ENCODE results near the gene RALGPS1. TPM values are rescaled to one million over a fixed set of nuclear protein-coding genes. Genes with fewer than 3 reads are reported as not detected.

RALGPS1 gene
- total RNA-seq, 1 donor from 2014 or later, result 30.7 TPM

DNA sequence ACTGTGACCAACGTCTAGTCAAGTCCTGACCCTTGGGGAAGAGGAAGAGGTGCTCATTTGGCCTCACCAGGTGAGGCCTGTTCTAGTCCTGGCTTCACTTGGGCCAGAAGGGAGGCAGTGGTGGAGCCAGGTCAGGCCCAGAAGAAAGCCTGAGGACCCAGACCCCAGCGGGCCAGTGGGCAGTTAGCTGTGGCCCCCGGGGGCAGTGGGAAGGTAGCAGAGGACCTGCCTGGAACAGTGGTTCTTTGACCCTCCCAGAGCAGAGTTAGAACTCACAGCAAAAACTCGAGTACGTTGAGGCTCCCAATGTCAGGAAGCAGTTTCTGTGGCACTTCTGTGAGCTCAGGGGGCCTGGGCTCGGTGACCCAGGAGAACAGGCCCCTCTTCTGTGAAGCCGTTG, 284.0 kb downstream of the RALGPS1 start:
- H3K4me1 Mint-ChIP-seq, result peaks cover 2% of the 10 kb centered on the region
- no peaks in the 10 kb centered on the region for H3K27me3 ChIP-seq
- no peak overlapping the region for H3K27ac Mint-ChIP-seq
- H3K4me2 ChIP-seq, result no peak overlapping the region
- no peaks in the 10 kb centered on the region for H3K9me3 ChIP-seq (ENCODE audit: low read depth)
- H3K4me1 ChIP-seq, result peaks cover 5% of the 10 kb centered on the region
- no peak overlapping the region for H3K4me3 ChIP-seq
- H3K27me3 Mint-ChIP-seq (ENCODE audit: insufficient read depth, low read depth), result peaks cover 2% of the 10 kb centered on the region
- H3K27ac ChIP-seq, result no peak overlapping the region
- no peaks in the 10 kb centered on the region for H3F3A ChIP-seq (ENCODE audit: low read depth)
- TF ChIP-seq EZH2phosphoT487 (IDR thresholded peaks at IDR 0.05) (no peak), EZH2 (IDR thresholded peaks at IDR 0.05) (no peak)
- TF ChIP-seq, protein P1, sequence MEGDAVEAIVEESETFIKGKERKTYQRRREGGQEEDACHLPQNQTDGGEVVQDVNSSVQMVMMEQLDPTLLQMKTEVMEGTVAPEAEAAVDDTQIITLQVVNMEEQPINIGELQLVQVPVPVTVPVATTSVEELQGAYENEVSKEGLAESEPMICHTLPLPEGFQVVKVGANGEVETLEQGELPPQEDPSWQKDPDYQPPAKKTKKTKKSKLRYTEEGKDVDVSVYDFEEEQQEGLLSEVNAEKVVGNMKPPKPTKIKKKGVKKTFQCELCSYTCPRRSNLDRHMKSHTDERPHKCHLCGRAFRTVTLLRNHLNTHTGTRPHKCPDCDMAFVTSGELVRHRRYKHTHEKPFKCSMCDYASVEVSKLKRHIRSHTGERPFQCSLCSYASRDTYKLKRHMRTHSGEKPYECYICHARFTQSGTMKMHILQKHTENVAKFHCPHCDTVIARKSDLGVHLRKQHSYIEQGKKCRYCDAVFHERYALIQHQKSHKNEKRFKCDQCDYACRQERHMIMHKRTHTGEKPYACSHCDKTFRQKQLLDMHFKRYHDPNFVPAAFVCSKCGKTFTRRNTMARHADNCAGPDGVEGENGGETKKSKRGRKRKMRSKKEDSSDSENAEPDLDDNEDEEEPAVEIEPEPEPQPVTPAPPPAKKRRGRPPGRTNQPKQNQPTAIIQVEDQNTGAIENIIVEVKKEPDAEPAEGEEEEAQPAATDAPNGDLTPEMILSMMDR (IDR thresholded peaks at IDR 0.05), result no peak
- no peak overlapping the region for H3K4me3 Mint-ChIP-seq
- no peak overlapping the region for H3K9ac ChIP-seq
- H3K79me2 ChIP-seq (ENCODE audit: low read depth), result no peaks in the 10 kb centered on the region
- H3K36me3 ChIP-seq, result no peaks in the 10 kb centered on the region
- H4K20me1 ChIP-seq (ENCODE audit: low read depth), result no peaks in the 10 kb centered on the region
- DNase-seq (ENCODE audit: low spot score), result no peak
- H3K36me3 Mint-ChIP-seq, result no peaks in the 10 kb centered on the region
- peak overlapping the region; percentile 35 for H2AFZ ChIP-seq (replicated peaks)
- H3K9me3 Mint-ChIP-seq, result no peaks in the 10 kb centered on the region

DNA sequence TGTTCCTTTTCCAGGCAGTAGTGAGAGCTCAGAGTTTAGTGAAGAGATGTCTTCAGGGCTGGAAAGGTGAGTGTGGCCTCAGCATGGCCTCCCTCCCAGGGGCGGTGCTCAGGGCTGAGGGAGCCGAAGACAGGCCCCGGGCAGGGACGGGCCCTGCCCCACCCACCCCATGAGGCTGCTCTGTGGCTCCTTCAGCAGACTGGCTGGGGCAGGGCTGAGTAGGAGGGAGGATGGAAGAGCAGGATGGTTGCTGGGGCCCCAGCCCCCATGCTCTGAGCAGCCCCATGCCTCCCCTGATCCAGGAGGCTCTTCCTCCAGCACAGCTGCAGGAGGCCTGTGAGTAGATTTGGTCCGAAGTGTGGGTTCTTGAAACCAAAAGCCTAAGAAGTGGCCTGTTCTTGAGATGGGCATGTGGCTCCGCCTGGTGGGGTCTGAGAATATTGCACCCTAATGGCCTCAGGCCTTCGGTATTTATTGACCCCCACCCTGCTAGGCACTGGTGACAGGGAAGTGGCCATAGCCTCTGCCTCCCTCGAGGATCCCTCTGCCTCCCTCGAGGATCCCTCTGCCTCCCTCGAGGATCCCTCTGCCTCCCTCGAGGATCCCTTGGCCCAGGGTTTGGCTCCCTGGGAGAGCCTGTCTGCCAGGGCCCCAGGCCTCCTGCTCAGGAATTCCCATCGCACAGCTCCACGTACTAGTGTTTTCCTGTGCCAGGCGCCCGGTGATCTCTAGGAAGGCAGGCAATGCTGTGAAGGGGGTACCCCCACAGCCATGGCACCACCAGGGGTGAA, 284.6 kb downstream of the RALGPS1 start:
- Mint-ChIP-seq H3K27me3 (ENCODE audit: insufficient read depth, low read depth) (peaks cover 2% of the 10 kb centered on the region), H3K4me3 (no peak overlapping the region)
- H2AFZ ChIP-seq (replicated peaks), result peak overlapping the region; percentile 35

DNA sequence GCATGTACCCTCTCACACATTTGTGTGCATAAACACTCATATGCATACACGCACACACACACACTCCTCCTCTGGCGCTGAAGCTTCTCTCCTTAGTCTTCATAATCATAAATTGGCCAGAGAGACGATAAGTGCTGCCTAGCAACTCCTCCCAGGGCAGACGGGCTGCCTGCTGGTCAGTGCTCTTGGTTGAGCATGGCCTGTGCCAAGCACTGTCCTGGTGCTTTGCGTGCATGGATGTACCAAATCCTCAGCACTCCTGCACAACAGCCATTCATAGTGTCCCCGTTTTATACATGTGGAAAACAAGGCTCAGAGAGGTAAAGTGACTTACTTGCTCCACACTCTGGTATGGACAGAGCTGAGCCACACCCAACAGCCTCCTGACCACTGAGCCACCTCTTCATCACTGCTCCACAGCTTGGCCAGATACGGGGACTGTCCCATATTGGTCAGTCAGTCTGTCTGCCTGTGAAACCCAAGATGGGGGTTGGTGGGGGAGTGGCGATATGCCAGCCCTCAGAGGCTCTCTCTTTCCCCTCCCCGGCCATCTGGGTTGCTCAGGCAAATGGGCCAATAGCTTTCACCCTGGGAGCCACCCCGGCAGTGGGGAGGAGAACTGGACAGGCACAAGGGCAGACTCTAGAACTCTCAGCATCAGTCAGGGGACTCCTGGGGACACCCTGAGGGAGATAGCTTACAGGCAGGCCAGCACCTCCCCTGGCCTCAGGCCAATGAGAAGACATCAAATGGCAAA, 285.7 kb downstream of the RALGPS1 start:
- peaks cover 2% of the 10 kb centered on the region for H3K27me3 Mint-ChIP-seq (ENCODE audit: insufficient read depth, low read depth)

More for the DNA sequence above, 284.6 kb downstream of the RALGPS1 start:
- no peaks in the 10 kb centered on the region for H3F3A ChIP-seq (ENCODE audit: low read depth)
- no peaks in the 10 kb centered on the region for H3K9me3 Mint-ChIP-seq
- no peak overlapping the region for H3K4me2 ChIP-seq
- no peak overlapping the region for H3K9ac ChIP-seq
- peaks cover 2% of the 10 kb centered on the region for H3K4me1 Mint-ChIP-seq
- H3K36me3 Mint-ChIP-seq, result no peaks in the 10 kb centered on the region
- no peaks in the 10 kb centered on the region for H3K79me2 ChIP-seq (ENCODE audit: low read depth)
- H3K36me3 ChIP-seq, result no peaks in the 10 kb centered on the region
- H3K9me3 ChIP-seq (ENCODE audit: low read depth), result no peaks in the 10 kb centered on the region
- H3K27me3 ChIP-seq, result no peaks in the 10 kb centered on the region
- no peak overlapping the region for H3K27ac ChIP-seq
- peaks cover 5% of the 10 kb centered on the region for H3K4me1 ChIP-seq
- peak; percentile 87 for DNase-seq (ENCODE audit: low spot score)
- no peaks in the 10 kb centered on the region for H4K20me1 ChIP-seq (ENCODE audit: low read depth)
- no peak for TF ChIP-seq EZH2 (IDR thresholded peaks at IDR 0.05)
- TF ChIP-seq, protein P1 (IDR thresholded peaks at IDR 0.05), result peak; percentile 96
- H3K4me3 ChIP-seq, result no peak overlapping the region
- H3K27ac Mint-ChIP-seq, result no peak overlapping the region

More for the DNA sequence above, 285.7 kb downstream of the RALGPS1 start:
- TF ChIP-seq EZH2 (IDR thresholded peaks at IDR 0.05) (no peak), EZH2phosphoT487 (IDR thresholded peaks at IDR 0.05) (no peak)
- TF ChIP-seq, protein P1 (IDR thresholded peaks at IDR 0.05), result no peak
- no peak for DNase-seq (ENCODE audit: low spot score)
- no peaks in the 10 kb centered on the region for H3F3A ChIP-seq (ENCODE audit: low read depth)
- no peaks in the 10 kb centered on the region for H3K36me3 ChIP-seq
- Mint-ChIP-seq H3K36me3 (no peaks in the 10 kb centered on the region), H3K4me3 (no peak overlapping the region), H3K9me3 (no peaks in the 10 kb centered on the region), H3K4me1 (peaks cover 2% of the 10 kb centered on the region), H3K27ac (no peak overlapping the region)
- H3K4me3 ChIP-seq, result no peak overlapping the region
- H2AFZ ChIP-seq (replicated peaks), result no peak overlapping the region
- H4K20me1 ChIP-seq (ENCODE audit: low read depth), result no peaks in the 10 kb centered on the region
- peaks cover 5% of the 10 kb centered on the region for H3K4me1 ChIP-seq
- H3K9me3 ChIP-seq (ENCODE audit: low read depth), result no peaks in the 10 kb centered on the region
- no peaks in the 10 kb centered on the region for H3K79me2 ChIP-seq (ENCODE audit: low read depth)
- no peak overlapping the region for H3K4me2 ChIP-seq
- no peaks in the 10 kb centered on the region for H3K27me3 ChIP-seq
- no peak overlapping the region for H3K9ac ChIP-seq
- H3K27ac ChIP-seq, result no peak overlapping the region
